Endothelial cell (in vitro differentiated cells): ENCODE measurements around the gene LRRC49. TPM values are rescaled to one million over a fixed set of nuclear protein-coding genes. Genes with fewer than 3 reads are reported as not detected.
"Not testable (repeated sequence)": the region's sequence is repeated elsewhere in the genome, so short reads cannot be mapped to it uniquely, and the experiment has no call there.

Experiments used
- DNase-seq: peaks from one replicate; pipeline ENCODE4 v3.0.0; 2021; ENCODE audit warnings: low spot score
- H3K27ac Mint-ChIP-seq: one replicate; pipeline ENCODE4 v1.8.0; 2021; ENCODE audit warnings: mixed read lengths, inconsistent platforms; ENCODE audit not compliant: unreplicated experiment
- H3K27me3 Mint-ChIP-seq: one replicate; pipeline ENCODE4 v1.8.0; 2021; ENCODE audit warnings: mild to moderate bottlenecking, moderate library complexity, mixed read lengths, inconsistent platforms; ENCODE audit not compliant: unreplicated experiment
- H3K36me3 Mint-ChIP-seq: one replicate; pipeline ENCODE4 v1.8.0; 2021; ENCODE audit warnings: mild to moderate bottlenecking, low read depth, mixed read lengths, inconsistent platforms; ENCODE audit not compliant: unreplicated experiment
- H3K4me1 Mint-ChIP-seq: one replicate; pipeline ENCODE4 v1.8.0; 2021; ENCODE audit warnings: mild to moderate bottlenecking, mixed read lengths, inconsistent platforms; ENCODE audit not compliant: unreplicated experiment
- H3K4me3 Mint-ChIP-seq: one replicate; pipeline ENCODE4 v1.8.0; 2021; ENCODE audit warnings: mild to moderate bottlenecking, mixed read lengths, inconsistent platforms; ENCODE audit not compliant: unreplicated experiment
- H3K9me3 Mint-ChIP-seq: one replicate; pipeline ENCODE4 v1.8.0; 2021; ENCODE audit warnings: mixed read lengths, inconsistent platforms; ENCODE audit not compliant: unreplicated experiment
- total RNA-seq: library from RNA; stranded (reverse); fragmentation: NEBNext Ultra II Directional; extraction: Animal tissue kit (Norgen Biotek cat#: 25700); gene quantifications from one replicate; pipeline ENCODE4 v1.2.1, GENCODE V29; 2021; ENCODE audit not compliant: unreplicated experiment
- TF ChIP-seq, protein P1 (sequence below): fragments of 200-600 bp; sonication (generic); IDR thresholded peaks from one replicate; pipeline ENCODE4 v1.5.0; 2021; ENCODE audit warnings: antibody characterized with exemption; ENCODE audit not compliant: unreplicated experiment

The LRRC49 gene
- total RNA-seq, 1 donor from 2014 or later = 4.2 TPM

DNA sequence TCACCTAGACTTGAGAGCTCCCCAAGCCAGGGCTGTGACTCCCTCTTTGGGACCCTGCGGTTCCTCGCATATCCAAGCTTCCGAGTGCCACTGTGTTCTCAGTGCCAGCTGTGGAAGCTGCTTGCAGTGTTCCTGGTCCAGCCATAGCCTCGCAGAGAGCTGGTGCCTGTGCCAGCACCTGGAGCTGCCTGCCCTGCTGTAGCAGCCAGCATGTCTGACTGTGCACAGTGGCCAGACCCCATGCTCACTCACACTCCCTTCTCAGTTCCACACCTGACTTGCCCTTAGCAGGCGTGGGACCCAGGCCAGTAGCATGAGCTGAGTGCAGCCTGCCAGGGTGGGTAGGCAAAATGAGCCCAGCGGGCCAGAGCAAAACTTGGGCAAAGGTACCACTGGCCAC, 25.3 kb downstream of the LRRC49 start:
- no peaks in the 10 kb centered on the region for H3K36me3 Mint-ChIP-seq
- no peaks in the 10 kb centered on the region for H3K9me3 Mint-ChIP-seq
- TF ChIP-seq, protein P1, sequence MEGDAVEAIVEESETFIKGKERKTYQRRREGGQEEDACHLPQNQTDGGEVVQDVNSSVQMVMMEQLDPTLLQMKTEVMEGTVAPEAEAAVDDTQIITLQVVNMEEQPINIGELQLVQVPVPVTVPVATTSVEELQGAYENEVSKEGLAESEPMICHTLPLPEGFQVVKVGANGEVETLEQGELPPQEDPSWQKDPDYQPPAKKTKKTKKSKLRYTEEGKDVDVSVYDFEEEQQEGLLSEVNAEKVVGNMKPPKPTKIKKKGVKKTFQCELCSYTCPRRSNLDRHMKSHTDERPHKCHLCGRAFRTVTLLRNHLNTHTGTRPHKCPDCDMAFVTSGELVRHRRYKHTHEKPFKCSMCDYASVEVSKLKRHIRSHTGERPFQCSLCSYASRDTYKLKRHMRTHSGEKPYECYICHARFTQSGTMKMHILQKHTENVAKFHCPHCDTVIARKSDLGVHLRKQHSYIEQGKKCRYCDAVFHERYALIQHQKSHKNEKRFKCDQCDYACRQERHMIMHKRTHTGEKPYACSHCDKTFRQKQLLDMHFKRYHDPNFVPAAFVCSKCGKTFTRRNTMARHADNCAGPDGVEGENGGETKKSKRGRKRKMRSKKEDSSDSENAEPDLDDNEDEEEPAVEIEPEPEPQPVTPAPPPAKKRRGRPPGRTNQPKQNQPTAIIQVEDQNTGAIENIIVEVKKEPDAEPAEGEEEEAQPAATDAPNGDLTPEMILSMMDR = no peak
- H3K27ac Mint-ChIP-seq = no peak overlapping the region
- no peak for DNase-seq
- no peak overlapping the region for H3K4me3 Mint-ChIP-seq
- H3K4me1 Mint-ChIP-seq = no peaks in the 10 kb centered on the region
- H3K27me3 Mint-ChIP-seq = no peaks in the 10 kb centered on the region

DNA sequence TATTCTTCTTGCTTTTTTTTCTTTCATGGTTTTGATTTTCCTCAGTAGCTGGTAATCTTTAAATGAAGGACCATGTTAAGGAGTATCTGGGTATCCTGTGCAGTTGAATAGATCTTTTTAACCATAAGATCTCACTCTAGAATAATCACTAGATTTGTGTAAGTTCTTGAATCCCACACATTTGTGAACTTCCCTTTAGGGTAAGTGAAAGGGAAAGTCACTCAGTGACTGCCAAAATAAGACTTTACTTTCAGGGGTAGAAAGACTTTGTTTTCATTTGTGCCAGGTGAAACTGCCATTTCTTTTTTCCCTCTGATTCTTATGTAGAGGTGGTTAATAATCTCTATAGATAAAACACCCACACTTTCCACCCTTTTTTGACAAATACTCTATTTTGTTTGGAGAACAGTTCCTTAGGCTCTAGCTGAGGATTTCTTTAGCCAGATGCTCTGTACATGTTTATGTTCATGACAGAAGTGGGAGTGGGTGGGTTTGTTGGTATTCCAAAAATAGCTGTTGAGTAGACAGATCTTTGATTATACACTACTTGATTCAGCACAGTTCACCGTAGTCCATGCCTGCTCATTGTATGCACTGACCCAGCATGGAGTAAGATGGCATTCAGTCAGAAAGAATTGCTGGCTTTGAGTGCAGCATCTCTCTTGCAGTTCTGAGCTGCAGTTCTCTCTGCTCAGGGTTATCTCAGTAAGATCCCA, 28.5 kb downstream of the LRRC49 start:
- no peak overlapping the region for H3K4me3 Mint-ChIP-seq
- no peaks in the 10 kb centered on the region for H3K4me1 Mint-ChIP-seq
- no peaks in the 10 kb centered on the region for H3K27me3 Mint-ChIP-seq
- no peaks in the 10 kb centered on the region for H3K36me3 Mint-ChIP-seq
- TF ChIP-seq, protein P1 = no peak
- DNase-seq = no peak
- H3K27ac Mint-ChIP-seq = no peak overlapping the region
- H3K9me3 Mint-ChIP-seq = no peaks in the 10 kb centered on the region

DNA sequence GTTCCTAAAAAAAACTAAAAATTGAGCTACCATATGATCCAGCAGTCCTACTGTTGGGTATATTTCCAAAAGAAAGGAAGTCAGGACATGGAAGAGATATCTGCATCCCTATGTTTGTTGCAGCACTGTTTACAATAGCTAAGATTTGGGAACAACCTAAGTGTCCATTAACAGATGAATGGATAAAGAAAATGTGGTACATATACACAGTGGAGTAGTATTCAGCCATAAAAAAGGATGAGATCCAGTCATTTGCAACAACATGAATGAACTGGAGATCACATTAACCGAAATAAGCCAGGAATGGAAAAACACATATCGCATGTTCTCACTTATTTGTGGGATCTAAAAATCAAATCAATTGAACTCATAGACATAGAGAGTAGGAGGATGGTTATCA, 29.5 kb downstream of the LRRC49 start:
- Mint-ChIP-seq H3K36me3 (no peaks in the 10 kb centered on the region), H3K9me3 (no peaks in the 10 kb centered on the region), H3K4me1 (no peaks in the 10 kb centered on the region), H3K27ac (no peak overlapping the region), H3K27me3 (no peaks in the 10 kb centered on the region), H3K4me3 (no peak overlapping the region)
- DNase-seq = no peak
- TF ChIP-seq, protein P1 = no peak

DNA sequence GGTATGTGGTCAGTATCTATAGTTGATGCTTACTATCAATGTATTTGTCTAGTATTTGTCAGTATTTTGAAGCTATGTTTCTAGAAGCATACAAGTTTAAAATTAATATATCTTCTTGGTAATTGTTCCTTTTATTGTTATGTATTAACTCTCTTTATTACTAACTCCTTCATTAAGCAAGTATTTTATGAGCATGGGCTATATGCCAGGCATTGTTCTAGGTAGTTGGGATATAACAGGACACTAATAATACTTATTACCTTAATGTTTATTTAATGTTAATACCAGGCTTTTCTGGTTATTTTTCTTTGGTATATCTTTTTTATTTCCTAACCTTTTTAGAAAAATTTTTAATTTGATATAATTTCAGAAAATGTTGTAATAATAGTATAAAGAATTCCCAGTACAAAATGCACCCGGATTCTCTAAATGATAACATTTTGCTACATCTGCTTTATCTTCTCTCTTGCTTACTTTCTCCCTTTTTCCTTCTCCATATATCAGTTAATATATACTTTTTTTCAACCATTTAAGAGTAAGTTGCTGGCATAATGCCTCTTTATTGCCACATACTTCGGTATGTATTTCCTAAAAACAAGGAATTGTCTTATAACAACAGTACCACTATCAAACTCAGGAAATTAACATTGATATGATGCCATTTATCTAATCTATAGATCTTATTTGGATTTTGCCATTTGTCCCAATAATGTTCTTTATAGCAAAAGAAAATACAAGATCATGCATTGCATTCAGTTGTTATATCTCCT, 30.9 kb downstream of the LRRC49 start:
- no peak overlapping the region for H3K27ac Mint-ChIP-seq
- H3K4me1 Mint-ChIP-seq = no peaks in the 10 kb centered on the region
- no peak overlapping the region for H3K4me3 Mint-ChIP-seq
- TF ChIP-seq, protein P1 = no peak
- H3K9me3 Mint-ChIP-seq = no peaks in the 10 kb centered on the region
- no peak for DNase-seq
- no peaks in the 10 kb centered on the region for H3K36me3 Mint-ChIP-seq
- H3K27me3 Mint-ChIP-seq = no peaks in the 10 kb centered on the region

DNA sequence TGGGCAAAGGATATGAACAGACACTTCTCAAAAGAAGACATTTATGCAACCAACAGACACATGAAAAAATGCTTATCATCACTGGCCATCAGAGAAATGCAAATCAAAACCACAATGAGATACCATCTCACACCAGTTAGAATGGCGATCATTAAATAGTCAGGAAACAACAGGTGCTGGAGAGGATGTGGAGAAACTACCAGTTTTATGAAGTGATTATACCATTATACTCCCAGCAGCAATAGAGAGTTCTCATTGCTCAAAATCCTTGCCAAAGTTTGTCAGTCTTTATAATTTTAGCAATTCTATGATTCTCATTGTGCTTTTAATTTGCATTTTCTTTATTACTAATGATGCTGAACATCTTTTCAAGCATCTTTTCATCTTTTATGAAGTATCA, 34.3 kb downstream of the LRRC49 start:
- H3K9me3 Mint-ChIP-seq, DNase-seq, H3K27ac Mint-ChIP-seq, H3K36me3 Mint-ChIP-seq, H3K4me1 Mint-ChIP-seq, H3K27me3 Mint-ChIP-seq, H3K4me3 Mint-ChIP-seq: not testable (repeated sequence)
